CD14-positive monocyte (primary cell): ENCODE data around the gene CCDC174. TPM values are rescaled to one million over a fixed set of nuclear protein-coding genes. Genes with fewer than 3 reads are reported as not detected.

Experiments
- DNase-seq, 3 donors: peaks; one replicate each; pipeline ENCODE4 v3.0.0-alpha.2; 2011 to 2022
- H2AFZ ChIP-seq: 2 replicates; pipeline ENCODE4 v1.6.0; 2012; ENCODE audit warnings: mild to moderate bottlenecking, low read depth, low read length, inconsistent platforms; ENCODE audit not compliant: insufficient read depth, poor library complexity, severe bottlenecking
- H3K27ac ChIP-seq, 2 donors: 1 replicate in 1 of 2; 2 replicates in 1 of 2; pipeline ENCODE4 v1.5.1; 2012 to 2013; ENCODE audit warnings: low read length in 2 of 2, control low read depth in 1 of 2, inconsistent platforms in 1 of 2, low read depth in 1 of 2, mild to moderate bottlenecking in 1 of 2
- H3K27me3 ChIP-seq, 2 donors: one replicate each; pipeline versions ENCODE4 v1.6.0 to v1.6.1; 2011 to 2013; ENCODE audit warnings: low read length in 2 of 2; ENCODE audit not compliant: control insufficient read depth in 2 of 2, insufficient read depth in 2 of 2
- H3K36me3 ChIP-seq, 2 donors: replicated peaks in 1 of 2; 1 replicate in 1 of 2; 2 replicates in 1 of 2; pipeline versions ENCODE4 v1.5.1 to v1.6.1; 2012 to 2013; ENCODE audit warnings: low read length in 2 of 2, control low read depth in 1 of 2, inconsistent platforms in 1 of 2, mild to moderate bottlenecking in 1 of 2; ENCODE audit not compliant: insufficient read depth in 2 of 2, control insufficient read depth in 1 of 2
- H3K4me1 ChIP-seq, 2 donors: 1 replicate in 1 of 2; 2 replicates in 1 of 2; pipeline versions ENCODE4 v1.5.1 to v1.6.1; 2012 to 2013; ENCODE audit warnings: low read length in 2 of 2, control low read depth in 1 of 2, inconsistent platforms in 1 of 2, mild to moderate bottlenecking in 1 of 2, moderate library complexity in 1 of 2; ENCODE audit not compliant: insufficient read depth in 2 of 2, control insufficient read depth in 1 of 2
- H3K4me2 ChIP-seq: replicated peaks from 2 replicates; pipeline ENCODE3; 2012; ENCODE audit warnings: low read length, moderate library complexity, mild to moderate bottlenecking; ENCODE audit not compliant: poor library complexity, severe bottlenecking; ENCODE audit errors: extremely low read depth
- H3K4me3 ChIP-seq, 3 experiments: fragments of 200-600 bp in 1 of 3; sonication (generic) in 1 of 3; replicated peaks in 1 of 3; 1 replicate in 2 of 3; 2 replicates in 1 of 3; pipeline ENCODE4 v1.5.1; 2011 to 2013; ENCODE audit warnings: low read length in 3 of 3, mild to moderate bottlenecking in 3 of 3, control low read depth in 2 of 3, low read depth in 2 of 3, inconsistent platforms in 1 of 3, moderate library complexity in 1 of 3
- H3K79me2 ChIP-seq: 2 replicates; pipeline ENCODE4 v1.6.0; 2012; ENCODE audit warnings: mild to moderate bottlenecking, control low read depth, inconsistent platforms, low read length, moderate library complexity; ENCODE audit not compliant: insufficient read depth
- H3K9ac ChIP-seq: 2 replicates; pipeline ENCODE4 v1.6.0; 2017; ENCODE audit warnings: low read length, mild to moderate bottlenecking; ENCODE audit not compliant: insufficient read depth, poor library complexity, severe bottlenecking
- H3K9me3 ChIP-seq, 2 donors: replicated peaks in 1 of 2; 1 replicate in 1 of 2; 2 replicates in 1 of 2; pipeline versions ENCODE4 v1.5.1 to v1.6.1; 2012 to 2013; ENCODE audit warnings: low read length in 2 of 2, control low read depth in 1 of 2; ENCODE audit not compliant: control insufficient read depth in 1 of 2, insufficient read depth in 1 of 2
- H4K20me1 ChIP-seq: 2 replicates; pipeline ENCODE4 v1.6.0; 2012; ENCODE audit warnings: mild to moderate bottlenecking, low read length, control low read depth, moderate library complexity; ENCODE audit not compliant: insufficient read depth
- H3K27ac Mint-ChIP-seq, 7 donors: one replicate each; pipeline ENCODE4 v1.8.0; 2020; ENCODE audit warnings: mild to moderate bottlenecking in 7 of 7, mixed read lengths in 7 of 7, moderate library complexity in 6 of 7, inconsistent platforms in 2 of 7
- H3K27me3 Mint-ChIP-seq, 3 donors: one replicate each; pipeline ENCODE4 v1.8.0; 2021 to 2022; ENCODE audit warnings: low read depth in 3 of 3, mild to moderate bottlenecking in 3 of 3, mixed read lengths in 3 of 3, moderate library complexity in 3 of 3, inconsistent platforms in 1 of 3
- H3K36me3 Mint-ChIP-seq, 2 donors: one replicate each; pipeline ENCODE4 v1.8.0; 2020; ENCODE audit warnings: mixed read lengths in 2 of 2, inconsistent platforms in 1 of 2, mild to moderate bottlenecking in 1 of 2
- H3K4me1 Mint-ChIP-seq: one replicate; pipeline ENCODE4 v1.8.0; 2020; ENCODE audit warnings: mild to moderate bottlenecking, mixed read lengths
- H3K4me3 Mint-ChIP-seq, 2 donors: one replicate each; pipeline ENCODE4 v1.8.0; 2020; ENCODE audit warnings: mild to moderate bottlenecking in 2 of 2, mixed read lengths in 2 of 2, moderate library complexity in 1 of 2
- H3K9me3 Mint-ChIP-seq, 7 donors: one replicate each; pipeline ENCODE4 v1.8.0; 2020 to 2022; ENCODE audit warnings: mixed read lengths in 7 of 7, mild to moderate bottlenecking in 6 of 7, moderate library complexity in 6 of 7, inconsistent platforms in 2 of 7
- CTCF ChIP-seq: fragments of 200-600 bp; IDR thresholded peaks from one replicate; pipeline ENCODE4 v1.8.0; 2022; ENCODE audit warnings: antibody characterized with exemption, mild to moderate bottlenecking
- WGBS: methylation state at CpG from one replicate; pipeline ENCODE4 v1.1.5; 2013; ENCODE audit warnings: missing lambda C conversion rate; ENCODE audit not compliant: insufficient coverage; 5-methylcytosine and 5-hydroxymethylcytosine counted together
- intact Hi-C, 2 donors: fragments of 100-400 bp; cut with micrococcal nuclease; formaldehyde crosslinking; loops; one replicate each; pipeline versions ENCODE4 v1.15.0 to v1.15.1; 2023
- polyA plus RNA-seq, 3 donors: library from polyadenylated mRNA; depleted of rRNA in 1 of 3; unstranded in 2 of 3; stranded (reverse) in 1 of 3; fragments of 300-500 nt in 2 of 3; fragments of >200 nt in 1 of 3; fragmentation: Illumina TruSeq in 2 of 3; gene quantifications; 1 replicate in 2 of 3; 2 replicates in 1 of 3; pipeline ENCODE4 v1.2.3, GENCODE V29; 2012 to 2021

The CCDC174 gene
- polyA plus RNA-seq, 3 donors = 6.2 to 7.9 (median 7.4) TPM

DNA sequence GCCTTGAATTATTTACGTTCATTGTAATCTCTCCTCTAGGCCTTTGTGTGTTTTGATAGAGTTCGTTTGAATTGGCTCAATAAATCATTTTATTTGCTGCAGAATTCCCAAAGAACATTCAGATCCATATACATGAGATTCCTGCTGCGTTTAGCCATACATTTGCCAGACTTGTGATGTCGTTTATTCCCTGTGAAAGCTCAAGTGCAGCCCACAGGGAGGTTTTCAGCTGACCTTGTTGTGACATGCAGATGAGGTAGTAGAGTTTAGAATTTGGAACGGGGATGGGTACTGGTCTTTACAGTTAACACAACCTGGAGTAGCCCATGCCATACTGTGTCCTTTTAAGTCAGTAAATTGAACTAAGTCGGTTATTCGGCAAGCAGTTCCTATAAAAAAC is 23.3 kb downstream of the CCDC174 start, which contains the start of gene C3orf20:
TSS of gene C3orf20 (plus strand) at position 301 of the 400 bp plus-strand sequence. CDS start 7,573 bp downstream, outside the sequence.
- Histone ChIP-seq H4K20me1 (no peaks in the 10 kb centered on the region), H3K79me2 (no peaks in the 10 kb centered on the region), H3K9me3 (no peaks in the 10 kb centered on the region), H3K36me3 (peaks cover 31 to 56% of the 10 kb centered on the region in 2 donors), H2AFZ (no peak within 1 kb of the TSS), H3K9ac (no peak within 1 kb of the TSS), H3K27ac (no peak within 1 kb of the TSS), H3K27me3 (no peaks in the 10 kb centered on the region), H3K4me3 (no peak within 1 kb of the TSS), H3K4me1 (no peaks in the 10 kb centered on the region), H3K4me2 (no peak within 1 kb of the TSS)
- no peak for DNase-seq
- intact Hi-C loops = no loop called here
- H3K4me1 Mint-ChIP-seq = no peaks in the 10 kb centered on the region
- peaks cover 0 to 3% (median 0%) of the 10 kb centered on the region in 7 donors for H3K9me3 Mint-ChIP-seq
- WGBS = 96% methylated on average over 2 of the region's 7 CpGs
- no peak within 1 kb of the TSS for H3K4me3 Mint-ChIP-seq
- peak within 1 kb of the TSS in 2 of 7 donors; percentile 8 to 20 for H3K27ac Mint-ChIP-seq
- TF ChIP-seq CTCF = no peak
- peaks cover 45 to 57% of the 10 kb centered on the region in 2 donors for H3K36me3 Mint-ChIP-seq
- no peaks in the 10 kb centered on the region for H3K27me3 Mint-ChIP-seq

GRCh38 chr3:14676881-14677280 is 25.3 kb downstream of the CCDC174 start:
- WGBS = 100% methylated on average over 4 of the region's 4 CpGs

More at GRCh38 chr3:14676881-14677280, 25.3 kb downstream of the CCDC174 start:
- no peak for TF ChIP-seq CTCF
- Histone ChIP-seq H3K27ac (no peak overlapping the region), H3K9ac (no peak overlapping the region), H3K4me1 (no peaks in the 10 kb centered on the region), H3K79me2 (no peaks in the 10 kb centered on the region), H3K4me3 (no peak overlapping the region), H2AFZ (no peak overlapping the region), H3K27me3 (no peaks in the 10 kb centered on the region), H4K20me1 (no peaks in the 10 kb centered on the region), H3K9me3 (no peaks in the 10 kb centered on the region), H3K36me3 (peaks cover 11 to 35% of the 10 kb centered on the region in 2 donors), H3K4me2 (no peak overlapping the region)
- H3K9me3 Mint-ChIP-seq = peaks cover 2 to 8% (median 4%) of the 10 kb centered on the region in 7 donors
- intact Hi-C loops = no loop called here
- no peak overlapping the region for H3K27ac Mint-ChIP-seq
- H3K36me3 Mint-ChIP-seq = peaks cover 24 to 37% of the 10 kb centered on the region in 2 donors
- no peak for DNase-seq
- no peaks in the 10 kb centered on the region for H3K4me1 Mint-ChIP-seq
- H3K27me3 Mint-ChIP-seq = peaks cover 0 to 1% (median 0%) of the 10 kb centered on the region in 3 donors
- no peak overlapping the region for H3K4me3 Mint-ChIP-seq
